ENCODE measurements around the gene NOP9.

The NOP9 gene

DNA sequence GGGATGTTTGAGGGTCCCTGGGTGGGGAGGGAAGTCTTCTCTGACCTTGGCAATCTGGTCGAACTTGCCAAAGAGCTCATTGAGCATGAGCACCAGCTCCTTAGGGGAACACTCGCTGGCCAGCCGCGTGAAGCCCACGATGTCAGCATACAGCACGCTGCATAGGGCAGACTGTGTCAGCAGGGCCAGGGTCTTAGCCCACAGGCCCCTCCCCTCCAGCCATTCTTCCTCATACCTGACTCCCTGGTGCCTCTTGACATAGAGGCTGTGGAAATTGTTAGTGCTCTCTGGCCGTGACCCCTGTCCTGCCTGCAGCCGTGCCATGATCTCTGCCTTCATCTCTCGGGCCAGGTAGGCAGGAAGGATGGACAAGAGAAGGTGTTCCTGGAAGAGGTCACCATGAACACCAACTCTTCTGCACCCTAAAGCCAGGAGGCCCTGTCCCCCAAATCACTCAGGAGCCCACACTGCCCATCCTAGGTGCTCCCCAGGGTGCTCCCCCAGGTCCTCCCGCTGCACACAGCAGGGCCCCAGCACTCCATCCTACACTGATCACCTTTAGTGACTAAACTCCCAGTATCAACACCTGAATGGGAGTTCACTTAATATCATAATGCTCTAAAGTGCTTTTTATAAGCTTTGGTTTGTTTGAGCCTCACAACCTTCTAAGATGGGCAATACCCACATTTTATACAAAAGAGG, 31.5 kb downstream of the NOP9 start:
- TF ChIP-seq, protein P1, sequence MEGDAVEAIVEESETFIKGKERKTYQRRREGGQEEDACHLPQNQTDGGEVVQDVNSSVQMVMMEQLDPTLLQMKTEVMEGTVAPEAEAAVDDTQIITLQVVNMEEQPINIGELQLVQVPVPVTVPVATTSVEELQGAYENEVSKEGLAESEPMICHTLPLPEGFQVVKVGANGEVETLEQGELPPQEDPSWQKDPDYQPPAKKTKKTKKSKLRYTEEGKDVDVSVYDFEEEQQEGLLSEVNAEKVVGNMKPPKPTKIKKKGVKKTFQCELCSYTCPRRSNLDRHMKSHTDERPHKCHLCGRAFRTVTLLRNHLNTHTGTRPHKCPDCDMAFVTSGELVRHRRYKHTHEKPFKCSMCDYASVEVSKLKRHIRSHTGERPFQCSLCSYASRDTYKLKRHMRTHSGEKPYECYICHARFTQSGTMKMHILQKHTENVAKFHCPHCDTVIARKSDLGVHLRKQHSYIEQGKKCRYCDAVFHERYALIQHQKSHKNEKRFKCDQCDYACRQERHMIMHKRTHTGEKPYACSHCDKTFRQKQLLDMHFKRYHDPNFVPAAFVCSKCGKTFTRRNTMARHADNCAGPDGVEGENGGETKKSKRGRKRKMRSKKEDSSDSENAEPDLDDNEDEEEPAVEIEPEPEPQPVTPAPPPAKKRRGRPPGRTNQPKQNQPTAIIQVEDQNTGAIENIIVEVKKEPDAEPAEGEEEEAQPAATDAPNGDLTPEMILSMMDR (conservative IDR thresholded peaks at IDR 0.05; ENCODE audit: low read depth) = no peak
- POLR2A ChIA-PET (ENCODE audit: low non-redundant PET) = no interaction called here
- CTCF ChIA-PET = interaction anchor here (0.6 to 4.0 kb wide), 3 partner anchors 105 to 957 kb away, joined by 3 to 62 read pairs (median 3); no protein-coding TSS in a partner anchor
- 0 out of 2 replicates have a peak overlapping the region, but pooled peaks have one; percentile 11 for H3K27ac ChIP-seq
- DNase-seq (ENCODE audit: low spot score) = no peak

DNA sequence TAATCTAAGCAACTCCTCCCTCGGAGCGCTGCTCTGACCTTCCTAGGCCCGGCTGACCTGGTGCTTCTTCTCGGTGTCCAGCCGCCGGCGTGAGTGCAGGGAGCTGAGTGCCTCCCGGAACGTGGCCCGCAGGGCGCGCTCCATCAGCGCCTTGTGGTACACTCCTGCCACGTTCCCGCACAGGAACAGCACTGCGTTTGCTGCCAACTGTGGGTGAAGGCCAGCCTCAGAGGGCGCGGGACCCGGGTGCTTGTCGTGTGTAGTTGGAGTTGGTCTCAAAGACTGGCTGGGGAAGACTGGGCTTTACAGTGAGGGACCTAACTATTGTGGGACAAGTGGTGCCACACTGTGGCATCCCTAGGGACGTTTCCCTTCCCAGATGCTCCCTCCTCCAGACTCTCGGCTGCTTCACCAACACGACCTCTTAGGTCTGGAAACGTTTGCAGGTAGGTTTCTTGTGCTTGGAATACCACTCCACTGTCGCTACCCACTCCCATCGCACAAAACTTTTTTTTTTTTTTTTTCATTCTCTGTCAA, 32.1 kb downstream of the NOP9 start:
- ChIA-PET CTCF (interaction anchor here (0.6 to 5.3 kb wide), 6 partner anchors 10 to 105 kb away, joined by 3 to 94 read pairs (median 10); partner anchors contain the start of genes CBLN3 and KHNYN), POLR2A (ENCODE audit: low non-redundant PET) (interaction anchor here (0.5 to 0.7 kb wide), 2 partner anchors 31 to 87 kb away, joined by 3 to 7 read pairs; no protein-coding TSS in a partner anchor)
- TF ChIP-seq, protein P1 (conservative IDR thresholded peaks at IDR 0.05; ENCODE audit: low read depth) = no peak
- DNase-seq (ENCODE audit: low spot score) = no peak
- H3K27ac ChIP-seq = no peak overlapping the region

DNA sequence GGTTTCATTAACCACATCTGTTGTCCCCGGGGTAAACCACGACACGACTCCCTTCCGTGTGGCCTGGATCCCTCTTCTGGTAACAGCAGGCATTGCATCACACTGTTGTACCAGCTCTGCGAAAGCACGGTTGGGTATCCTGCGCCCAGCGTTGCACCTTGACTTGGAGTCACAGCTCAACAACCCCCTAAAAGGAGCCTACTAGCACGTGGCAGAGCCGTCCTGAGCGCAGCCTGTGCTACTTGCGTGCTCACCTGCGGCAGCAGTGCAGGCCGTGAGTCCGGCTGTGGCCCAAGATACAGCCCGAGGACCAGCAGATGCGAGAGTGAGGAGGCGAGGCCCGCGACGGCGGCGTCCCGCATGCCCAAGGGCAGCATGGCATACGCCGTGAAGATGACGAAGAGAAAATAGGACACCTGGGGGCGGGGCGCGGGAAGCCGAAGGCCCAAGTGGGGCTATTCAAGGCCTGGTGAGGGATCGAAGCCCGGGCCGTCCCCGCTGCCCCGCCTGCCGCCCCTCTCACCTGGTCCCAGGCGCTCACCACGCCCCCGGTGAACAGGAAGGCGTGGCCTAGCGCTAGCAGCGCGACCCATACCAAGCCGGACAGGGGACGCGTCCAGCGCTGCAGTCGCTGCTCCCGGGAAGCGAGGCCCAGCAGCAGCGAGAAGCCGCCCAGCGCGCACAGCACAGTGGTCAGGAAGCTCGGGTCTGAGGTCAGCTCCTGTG, 32.8 kb downstream of the NOP9 start:
- POLR2A ChIA-PET (ENCODE audit: low non-redundant PET) = interaction anchor here (0.5 to 1.9 kb wide), 3 partner anchors 32 to 98 kb away, joined by 3 to 11 read pairs (median 7); partner anchors contain the start of genes CBLN3 and KHNYN
- TF ChIP-seq, protein P1 (conservative IDR thresholded peaks at IDR 0.05; ENCODE audit: low read depth) = peak; percentile 85
- DNase-seq (ENCODE audit: low spot score) = peak; percentile 77
- H3K27ac ChIP-seq = no peak overlapping the region
- CTCF ChIA-PET = interaction anchor here (0.6 to 5.3 kb wide), 13 partner anchors 11 to 104 kb away, joined by 3 to 94 read pairs (median 4); partner anchors contain the start of genes CBLN3 and KHNYN

DNA sequence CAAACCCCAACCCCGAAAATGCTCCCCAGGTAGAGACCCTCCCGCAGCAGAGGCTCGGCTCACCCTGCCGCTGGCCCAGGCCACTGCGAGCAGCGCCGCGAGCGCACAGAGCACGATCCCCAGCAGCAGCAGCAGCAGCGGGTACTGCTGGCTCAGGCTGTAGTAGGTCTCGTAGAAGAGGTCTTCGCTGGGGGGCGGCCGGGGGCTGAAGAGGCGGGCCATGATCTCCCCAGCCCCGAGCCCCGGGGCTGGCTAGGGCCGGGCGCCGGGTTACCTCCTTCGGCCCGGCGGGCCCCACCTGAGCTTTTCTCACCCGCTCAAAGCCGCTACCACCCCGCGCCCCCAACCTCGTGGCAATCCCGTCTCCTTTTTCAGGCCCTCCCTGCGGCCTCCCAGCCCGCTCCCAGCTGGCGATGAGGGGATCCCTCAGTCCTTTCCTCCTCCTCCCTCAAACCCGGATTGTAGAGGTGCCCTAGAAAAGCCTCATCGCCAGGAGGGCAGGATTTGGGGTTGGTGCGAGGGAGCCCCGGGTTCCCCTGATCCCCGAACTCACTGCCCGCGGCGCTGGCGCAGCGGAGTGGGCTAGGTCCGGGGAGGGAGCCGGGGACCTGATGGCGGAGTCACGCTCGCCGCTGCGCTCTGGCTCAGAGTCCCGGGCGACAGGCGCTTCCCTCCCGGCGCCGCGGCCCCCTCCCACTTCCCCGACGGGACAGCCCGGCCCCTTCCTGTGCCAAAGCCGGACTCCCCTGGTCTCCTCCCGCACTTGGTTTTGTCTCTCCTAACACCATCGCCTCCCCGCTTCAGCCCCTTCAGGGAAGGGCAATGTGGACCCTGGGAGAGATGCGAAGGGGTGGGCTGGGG, 35.0 kb downstream of the NOP9 start, which contains the start of gene ADCY4:
TSS of gene ADCY4 (minus strand) at position 641 of the 861 bp plus-strand sequence. CDS start at position 222, 419 bp downstream.
- POLR2A ChIA-PET (ENCODE audit: low non-redundant PET) = interaction anchor here (1.9 kb wide), 1 partner anchor 96 kb away, joined by 11 read pairs; the partner anchor contains the start of genes CBLN3 and KHNYN
- TF ChIP-seq, protein P1 (conservative IDR thresholded peaks at IDR 0.05; ENCODE audit: low read depth) = no peak

DNA sequence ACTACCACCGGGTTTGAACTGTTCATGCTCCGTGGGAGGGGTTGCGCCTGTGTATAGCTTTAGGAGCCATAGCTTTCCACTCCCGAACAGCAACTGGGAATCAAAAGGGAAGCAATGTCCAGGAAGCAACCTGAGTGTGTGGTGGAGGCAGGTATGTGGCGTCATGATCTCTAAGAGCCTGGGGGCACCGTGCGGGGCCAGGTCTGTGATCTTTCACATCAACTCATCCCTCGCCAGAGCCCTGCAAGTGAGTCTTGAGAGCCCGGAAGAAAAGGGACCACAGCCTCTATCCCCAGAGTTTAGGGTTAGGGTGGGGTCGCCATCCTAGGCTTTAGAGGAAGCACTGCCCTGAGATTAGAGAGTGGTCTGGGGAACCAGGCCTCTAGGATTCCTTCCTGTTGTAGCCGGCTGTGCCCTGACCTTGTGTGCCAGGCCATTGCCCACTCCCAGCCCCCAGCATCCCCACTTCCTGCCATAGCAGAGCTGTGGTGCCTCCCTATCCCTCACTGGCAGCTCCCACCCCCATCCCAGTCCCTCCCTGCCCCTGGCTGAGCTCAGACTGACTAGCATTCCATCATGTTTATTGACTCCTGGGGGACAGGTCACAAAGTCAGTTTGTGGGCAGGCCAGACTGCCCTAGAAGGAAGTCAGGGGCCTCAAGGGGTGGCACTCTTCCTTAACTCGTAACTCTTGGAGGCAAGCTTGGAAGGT, 36.0 kb downstream of the NOP9 start:
- no peak for DNase-seq (ENCODE audit: low spot score)
- ChIA-PET CTCF (interaction anchor here (5.3 kb wide), 1 partner anchor 96 kb away, joined by 94 read pairs; the partner anchor contains the start of genes CBLN3 and KHNYN), POLR2A (ENCODE audit: low non-redundant PET) (interaction anchor here (0.7 kb wide), 1 partner anchor 96 kb away, joined by 5 read pairs; no protein-coding TSS in a partner anchor)
- TF ChIP-seq, protein P1 (conservative IDR thresholded peaks at IDR 0.05; ENCODE audit: low read depth) = no peak
- no peak overlapping the region for H3K27ac ChIP-seq

More for the DNA sequence above, 35.0 kb downstream of the NOP9 start, which contains the start of gene ADCY4:
- H3K27ac ChIP-seq = no peak within 1 kb of the TSS
- CTCF ChIA-PET = interaction anchor here (1.2 to 5.3 kb wide), 7 partner anchors 10 to 97 kb away, joined by 5 to 94 read pairs (median 8); partner anchors contain the start of genes CBLN3, CIDEB and KHNYN
- no peak for DNase-seq (ENCODE audit: low spot score)

Measured in RWPE1 (cell line).